Retinal pigment epithelial cell (primary cell): ENCODE data around the gene ZNF33A.
"Not testable (repeated sequence)": the region's sequence is repeated elsewhere in the genome, so short reads cannot be mapped to it uniquely, and the experiment has no call there.

Source experiments
- DNase-seq: peaks from one replicate; pipeline ENCODE4 v3.0.0-alpha.2; 2010; ENCODE audit warnings: low read depth
- H3K4me3 ChIP-seq: 2 replicates; pipeline ENCODE4 v1.5.1; 2011; ENCODE audit warnings: mild to moderate bottlenecking, low read length, control low read depth, moderate library complexity
- CTCF ChIP-seq: conservative IDR thresholded peaks from 2 replicates; pipeline ENCODE4 v1.5.1; 2011; ENCODE audit warnings: low read depth, low read length, control low read depth, inconsistent platforms

ZNF33A gene

GRCh38 chr10:38043516-38043915 is 33.0 kb downstream of the ZNF33A start:
- no peak for TF ChIP-seq CTCF
- H3K4me3 ChIP-seq, result no peak overlapping the region
- DNase-seq, result no peak

GRCh38 chr10:38045129-38045528 is 34.7 kb downstream of the ZNF33A start:
- H3K4me3 ChIP-seq, result no peak overlapping the region
- DNase-seq, result no peak
- TF ChIP-seq CTCF, result no peak

- no peak for TF ChIP-seq CTCF
- H3K4me3 ChIP-seq, result no peak overlapping the region
- DNase-seq, result no peak
Observed at GRCh38 chr10:38047666-38048065, 37.2 kb downstream of the ZNF33A start.

GRCh38 chr10:38050212-38050611 is 39.7 kb downstream of the ZNF33A start:
- no peak for DNase-seq
- no peak for TF ChIP-seq CTCF
- H3K4me3 ChIP-seq, result no peak overlapping the region

- TF ChIP-seq CTCF, result no peak
- no peak for DNase-seq
Observed at GRCh38 chr10:38054361-38054797, 43.9 kb downstream of the ZNF33A start.

GRCh38 chr10:38055274-38055894 is 44.9 kb downstream of the ZNF33A start:
- H3K4me3 ChIP-seq, DNase-seq: not testable (repeated sequence)

More at GRCh38 chr10:38054361-38054797, 43.9 kb downstream of the ZNF33A start:
- H3K4me3 ChIP-seq, result no peak overlapping the region

GRCh38 chr10:38069663-38070062 is 59.2 kb downstream of the ZNF33A start:
- DNase-seq, H3K4me3 ChIP-seq: not testable (repeated sequence)

GRCh38 chr10:38070501-38070900 is 60.0 kb downstream of the ZNF33A start:
- TF ChIP-seq CTCF, result no peak
- H3K4me3 ChIP-seq, result no peak overlapping the region
- DNase-seq, result no peak
